ENCODE measurements around the gene AGO3.

DNA sequence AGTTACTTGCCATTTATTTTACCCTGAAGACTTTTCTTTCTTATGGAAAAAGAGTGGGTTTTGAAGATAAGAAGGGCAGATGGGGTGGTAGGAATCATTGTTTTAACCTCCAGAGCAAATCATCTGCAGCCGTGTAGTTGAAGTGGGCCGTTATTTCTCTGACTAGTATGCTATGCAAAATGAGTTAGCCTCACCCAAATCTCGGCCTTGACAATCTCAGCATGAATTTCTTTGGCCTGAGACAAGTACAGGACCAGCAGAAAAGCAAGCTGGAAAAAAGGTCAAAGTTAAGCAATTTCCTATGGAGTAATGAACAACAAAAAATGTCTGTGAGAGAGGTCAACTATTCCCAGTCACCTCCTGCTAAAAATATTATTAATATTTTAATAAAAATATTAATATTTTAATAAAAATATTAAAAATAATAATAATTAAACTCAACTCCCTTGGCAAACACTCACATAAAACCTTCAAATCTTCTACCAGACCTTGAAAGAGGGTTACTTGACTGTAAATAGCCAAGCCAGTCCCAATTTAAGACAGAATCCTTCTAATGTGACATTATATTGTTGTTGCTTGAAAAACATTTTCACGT, 146.2 kb downstream of the AGO3 start:
- TF ChIP-seq, protein P1, sequence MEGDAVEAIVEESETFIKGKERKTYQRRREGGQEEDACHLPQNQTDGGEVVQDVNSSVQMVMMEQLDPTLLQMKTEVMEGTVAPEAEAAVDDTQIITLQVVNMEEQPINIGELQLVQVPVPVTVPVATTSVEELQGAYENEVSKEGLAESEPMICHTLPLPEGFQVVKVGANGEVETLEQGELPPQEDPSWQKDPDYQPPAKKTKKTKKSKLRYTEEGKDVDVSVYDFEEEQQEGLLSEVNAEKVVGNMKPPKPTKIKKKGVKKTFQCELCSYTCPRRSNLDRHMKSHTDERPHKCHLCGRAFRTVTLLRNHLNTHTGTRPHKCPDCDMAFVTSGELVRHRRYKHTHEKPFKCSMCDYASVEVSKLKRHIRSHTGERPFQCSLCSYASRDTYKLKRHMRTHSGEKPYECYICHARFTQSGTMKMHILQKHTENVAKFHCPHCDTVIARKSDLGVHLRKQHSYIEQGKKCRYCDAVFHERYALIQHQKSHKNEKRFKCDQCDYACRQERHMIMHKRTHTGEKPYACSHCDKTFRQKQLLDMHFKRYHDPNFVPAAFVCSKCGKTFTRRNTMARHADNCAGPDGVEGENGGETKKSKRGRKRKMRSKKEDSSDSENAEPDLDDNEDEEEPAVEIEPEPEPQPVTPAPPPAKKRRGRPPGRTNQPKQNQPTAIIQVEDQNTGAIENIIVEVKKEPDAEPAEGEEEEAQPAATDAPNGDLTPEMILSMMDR (IDR thresholded peaks at IDR 0.05), result no peak
- TF ChIP-seq POLR2A (IDR thresholded peaks at IDR 0.05; ENCODE audit: low read depth), result no peak
- TF ChIP-seq POLR2AphosphoS5 (IDR thresholded peaks at IDR 0.05), result no peak
